Measurements from ENCODE around the gene BNIP3.
A peak's percentile ranks its signal among the peaks of the same experiment; 100 is the strongest.
"Not testable (repeated sequence)": the region's sequence is repeated elsewhere in the genome, so short reads cannot be mapped to it uniquely, and the experiment has no call there.

BNIP3 gene

GRCh38 chr10:131977323-131978096 lies 4.2 kb downstream of the BNIP3 start:
- no peak for DNase-seq (ENCODE audit: low spot score)

GRCh38 chr10:131975796-131976195 lies 5.9 kb downstream of the BNIP3 start:
- DNase-seq (ENCODE audit: low spot score): no peak

DNA sequence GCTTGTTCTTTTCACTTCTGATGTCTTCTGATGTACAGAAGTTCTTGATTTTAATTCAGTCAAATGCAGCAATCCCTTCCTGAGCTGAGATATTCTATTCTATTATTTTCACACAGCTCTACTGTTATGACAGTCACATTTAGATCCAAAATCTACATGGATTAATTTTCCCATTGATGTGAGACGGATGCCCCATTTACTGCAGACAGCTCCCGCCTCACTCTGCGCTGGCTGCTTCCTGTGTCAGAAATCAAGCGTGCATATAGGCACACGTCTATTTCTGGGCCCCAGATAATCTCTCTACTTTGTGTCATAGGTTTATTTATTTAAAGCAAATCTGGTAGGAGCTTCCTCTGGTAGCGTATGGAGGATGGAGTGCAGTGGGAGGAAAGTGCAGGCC lies 6.7 kb downstream of the BNIP3 start:
- no peak for DNase-seq (ENCODE audit: low spot score)

GRCh38 chr10:131974034-131974817 lies 7.5 kb downstream of the BNIP3 start:
- DNase-seq (ENCODE audit: low spot score): no peak

- DNase-seq (ENCODE audit: low spot score): peak; percentile 75
These were observed 8.4 kb downstream of the BNIP3 start for GRCh38 chr10:131973160-131973951.

GRCh38 chr10:131972474-131973071 lies 9.2 kb downstream of the BNIP3 start:
- peak; percentile 58 for DNase-seq (ENCODE audit: low spot score)

GRCh38 chr10:131971591-131971990 lies 10.1 kb downstream of the BNIP3 start:
- DNase-seq (ENCODE audit: low spot score): no peak

DNA sequence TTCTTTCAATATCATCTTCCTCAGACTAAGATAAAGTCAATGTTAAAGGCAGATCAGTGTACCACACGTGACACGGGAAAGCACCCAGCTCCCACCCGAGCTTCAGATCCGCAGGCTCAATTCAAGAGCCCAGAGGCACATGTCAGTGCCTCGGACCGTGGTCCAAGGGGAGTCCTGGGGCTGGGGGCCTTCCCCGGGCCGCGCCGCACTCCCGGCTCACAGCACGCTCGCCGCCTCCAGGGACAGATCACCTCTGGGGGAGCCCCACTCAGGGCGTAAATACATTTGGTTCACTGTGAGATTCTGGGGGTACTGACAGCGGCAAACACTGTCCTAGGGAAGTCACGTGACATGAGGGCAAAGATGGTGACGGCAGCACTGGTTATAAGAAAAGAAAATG lies 10.8 kb downstream of the BNIP3 start:
- no peak for DNase-seq (ENCODE audit: low spot score)

- DNase-seq (ENCODE audit: low spot score): no peak
These were observed 12.8 kb downstream of the BNIP3 start for GRCh38 chr10:131968949-131969348.

DNA sequence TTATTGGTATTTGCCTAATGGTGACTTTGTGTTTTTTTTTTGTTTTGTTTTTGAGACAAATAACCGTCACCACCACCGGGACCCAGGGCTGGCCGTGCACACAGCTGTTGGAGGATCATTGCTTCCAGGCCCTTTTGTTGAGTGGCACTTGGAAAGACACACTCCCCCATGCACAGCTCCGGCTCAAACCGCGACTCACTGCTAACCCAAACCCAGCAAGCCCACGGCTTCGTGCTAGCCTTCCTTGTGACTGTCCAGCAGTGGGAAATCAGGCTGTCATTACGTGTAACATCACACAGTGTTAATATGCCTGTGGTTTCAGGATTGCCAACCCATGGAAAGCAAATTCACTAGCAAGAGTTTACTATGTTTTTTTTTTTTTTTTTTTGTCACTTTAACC lies 17.4 kb downstream of the BNIP3 start:
- no peak for DNase-seq (ENCODE audit: low spot score)

DNA sequence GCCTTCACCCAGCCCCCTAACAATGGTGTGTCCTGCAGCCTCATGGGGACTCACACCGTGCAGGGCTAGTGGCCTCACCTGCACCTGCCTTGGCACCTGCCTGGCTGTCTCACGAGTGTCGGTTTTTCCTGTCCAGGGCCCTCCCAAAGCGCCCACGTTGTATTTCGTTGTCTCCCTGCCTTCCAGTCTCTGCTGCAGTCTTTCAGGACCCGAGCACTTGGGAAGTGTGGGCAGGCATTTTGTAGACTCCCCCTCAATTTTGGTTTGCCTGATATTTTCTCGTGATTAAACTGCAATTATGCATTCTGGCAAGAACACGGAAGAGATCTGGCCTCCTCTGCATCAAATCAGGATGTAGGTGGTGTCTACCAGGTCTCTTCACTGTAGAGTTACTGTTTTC lies 17.9 kb downstream of the BNIP3 start:
- no peak for DNase-seq (ENCODE audit: low spot score)

DNA sequence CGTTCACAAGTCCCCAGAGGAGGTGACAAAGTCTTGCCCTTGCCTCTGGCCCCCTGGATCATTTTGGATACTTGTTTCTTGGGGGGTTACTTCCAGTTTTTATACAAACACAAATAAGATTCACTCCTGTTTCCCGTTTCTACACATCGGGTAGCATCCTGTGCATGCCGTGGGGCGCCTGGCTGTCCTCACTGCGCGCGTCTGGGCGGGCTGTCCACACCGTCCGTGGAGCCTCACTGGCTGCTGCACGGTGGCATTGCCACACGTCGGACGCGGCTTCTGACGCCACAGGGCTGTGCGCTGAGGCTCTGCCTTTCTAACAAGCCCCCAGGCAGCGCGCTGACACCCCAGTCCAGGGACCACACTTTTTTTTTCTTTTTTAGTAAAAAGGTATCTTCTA lies 18.4 kb downstream of the BNIP3 start:
- no peak for DNase-seq (ENCODE audit: low spot score)

DNA sequence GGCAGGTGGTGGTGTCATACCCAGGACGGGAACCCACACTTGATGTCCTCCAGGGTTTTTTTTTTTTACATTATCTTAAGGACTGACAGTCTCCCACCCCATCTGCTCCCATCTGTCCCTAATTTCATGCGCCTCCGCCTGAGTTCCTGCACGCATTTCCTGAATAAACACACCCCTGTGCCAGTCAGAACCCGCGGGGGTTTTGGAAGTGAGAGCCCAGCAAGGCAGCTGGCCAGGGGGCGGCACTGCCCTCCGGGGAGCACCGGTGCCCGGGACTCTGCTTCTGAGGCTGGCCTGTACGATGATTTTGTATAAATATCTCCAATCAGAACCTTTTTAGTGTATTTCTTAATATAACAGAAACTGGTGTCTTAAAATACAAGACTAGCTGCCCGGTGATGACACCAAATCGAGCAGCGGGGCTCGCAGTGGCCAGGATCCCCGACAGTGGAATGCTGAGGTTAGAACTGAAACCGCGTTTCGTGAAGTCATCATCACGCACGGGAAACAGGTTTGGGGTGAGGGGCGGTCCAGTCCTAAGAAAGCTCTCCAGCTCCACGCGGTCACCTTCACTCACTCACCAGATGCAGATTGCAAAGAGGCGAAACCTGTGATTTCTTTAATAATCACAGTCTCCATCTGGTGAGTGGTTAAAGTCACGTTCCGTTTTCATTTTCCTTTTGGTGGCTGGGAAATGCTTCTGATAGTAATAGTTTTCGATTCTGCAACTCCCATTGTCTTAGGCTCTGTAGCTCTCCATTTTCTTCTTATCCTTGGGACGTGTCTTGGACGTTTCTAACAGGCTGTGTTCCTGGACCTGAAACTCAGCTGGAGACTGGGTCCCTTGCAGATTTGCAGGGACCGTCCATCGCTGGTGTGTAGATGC lies 19.7 kb downstream of the BNIP3 start:
- DNase-seq (ENCODE audit: low spot score): peak; percentile 58

DNA sequence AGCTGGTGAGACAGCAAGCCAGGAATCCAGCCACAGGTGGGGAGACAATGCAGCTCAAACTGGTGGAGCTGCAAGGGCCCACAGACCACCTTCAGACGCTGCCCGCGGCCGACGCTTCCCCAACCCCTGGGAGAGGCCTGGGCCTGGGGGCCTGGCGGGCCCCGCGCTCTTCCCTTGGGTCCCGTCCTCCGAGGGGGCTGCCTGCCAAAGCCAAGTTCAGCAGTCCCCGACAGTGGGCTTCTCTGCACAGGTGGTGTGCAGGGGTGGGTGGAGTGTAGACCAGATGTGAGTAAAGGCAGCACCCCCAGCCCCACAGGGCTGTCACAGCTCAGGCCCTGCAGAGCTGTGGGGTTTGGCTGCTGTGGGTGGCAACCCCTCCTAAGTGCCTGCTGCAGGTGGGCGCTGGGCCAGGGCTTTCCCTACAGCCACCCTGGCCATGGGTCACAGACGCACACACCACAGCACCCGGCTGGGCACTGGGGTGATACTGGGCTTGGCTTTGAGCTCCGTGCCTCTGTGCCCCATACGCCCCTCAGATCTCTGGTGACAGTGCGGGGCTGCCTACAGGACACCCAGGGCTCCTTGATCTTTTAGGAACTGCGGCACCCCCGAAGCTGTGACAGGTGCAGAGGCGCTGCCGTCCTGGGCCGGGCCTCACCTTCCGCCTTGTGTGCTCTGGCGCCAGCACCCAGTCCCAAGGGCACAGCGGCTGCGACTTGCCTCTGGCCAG lies 20.5 kb downstream of the BNIP3 start:
- no peak for DNase-seq (ENCODE audit: low spot score)

- no peak for DNase-seq (ENCODE audit: low spot score)
These were observed 21.1 kb downstream of the BNIP3 start for GRCh38 chr10:131960631-131961046.

DNA sequence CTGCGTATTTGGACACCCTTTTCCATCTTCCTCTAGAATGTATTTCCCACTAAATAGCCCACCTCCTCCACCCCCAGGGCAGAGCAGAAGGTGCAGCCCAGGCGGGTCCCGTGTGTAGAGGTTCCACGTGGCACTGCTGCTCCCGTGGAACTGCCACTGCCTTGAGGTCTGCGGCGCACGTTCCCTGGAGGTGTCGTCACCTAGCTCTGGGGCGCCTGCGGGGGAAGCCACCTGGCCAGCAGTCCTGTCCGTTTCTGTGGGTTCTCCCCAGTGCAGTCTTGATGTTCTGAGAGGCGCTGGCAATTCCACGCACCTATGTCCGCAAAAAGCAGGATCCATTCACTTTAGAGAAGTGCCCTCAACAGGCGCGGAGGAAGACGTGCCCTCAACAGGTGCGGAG lies 21.9 kb downstream of the BNIP3 start:
- DNase-seq (ENCODE audit: low spot score): no peak

DNA sequence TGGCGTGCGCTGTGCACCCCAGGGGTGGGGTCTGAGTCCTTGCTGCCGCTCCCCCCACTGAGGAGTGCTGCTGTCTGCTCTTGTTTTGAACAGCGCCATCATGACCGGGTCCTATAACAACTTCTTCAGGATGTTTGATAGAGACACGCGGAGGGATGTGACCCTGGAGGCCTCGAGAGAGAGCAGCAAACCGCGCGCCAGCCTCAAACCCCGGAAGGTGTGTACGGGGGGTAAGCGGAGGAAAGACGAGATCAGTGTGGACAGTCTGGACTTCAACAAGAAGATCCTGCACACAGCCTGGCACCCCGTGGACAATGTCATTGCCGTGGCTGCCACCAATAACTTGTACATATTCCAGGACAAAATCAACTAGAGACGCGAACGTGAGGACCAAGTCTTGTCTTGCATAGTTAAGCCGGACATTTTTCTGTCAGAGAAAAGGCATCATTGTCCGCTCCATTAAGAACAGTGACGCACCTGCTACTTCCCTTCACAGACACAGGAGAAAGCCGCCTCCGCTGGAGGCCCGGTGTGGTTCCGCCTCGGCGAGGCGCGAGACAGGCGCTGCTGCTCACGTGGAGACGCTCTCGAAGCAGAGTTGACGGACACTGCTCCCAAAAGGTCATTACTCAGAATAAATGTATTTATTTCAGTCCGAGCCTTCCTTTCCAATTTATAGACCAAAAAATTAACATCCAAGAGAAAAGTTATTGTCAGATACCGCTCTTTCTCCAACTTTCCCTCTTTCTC lies 26.0 kb downstream of the BNIP3 start:
- DNase-seq (ENCODE audit: low spot score): no peak

GRCh38 chr10:131954356-131954965 lies 27.3 kb downstream of the BNIP3 start:
- peak; percentile 67 for DNase-seq (ENCODE audit: low spot score)

DNA sequence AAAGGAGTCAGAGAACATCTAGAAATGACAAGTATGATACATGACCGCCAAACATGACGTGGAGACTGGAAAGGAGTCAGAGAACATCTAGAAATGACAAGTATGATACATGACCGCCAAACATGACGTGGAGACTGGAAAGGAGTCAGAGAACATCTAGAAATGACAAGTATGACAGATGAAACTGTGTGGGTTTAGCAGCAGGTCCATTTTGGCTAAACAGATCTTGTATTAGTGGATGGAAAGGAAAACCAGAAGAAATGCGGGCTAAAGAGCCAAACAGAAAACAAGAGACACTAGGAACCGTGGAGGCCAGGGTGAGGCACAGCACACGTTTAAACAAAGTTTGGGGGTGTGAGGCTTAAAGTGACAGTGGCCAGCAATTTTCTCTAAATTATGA lies 31.8 kb downstream of the BNIP3 start:
- not testable (repeated sequence) for DNase-seq (ENCODE audit: low spot score)
